GM19395 (cell line): ENCODE measurements around the gene ENTR1.

ENCODE experiments used
- ATAC-seq: cut with Tn5 transposase; IDR thresholded peaks from one replicate; pipeline ENCODE4 v1.9.1; 2021; ENCODE audit warnings: mild to moderate bottlenecking, moderate library complexity; ENCODE audit not compliant: unreplicated experiment

ENTR1 gene

GRCh38 chr9:136363106-136363948 is 47.1 kb downstream of the ENTR1 start, which contains the start of gene DNLZ:
Gene DNLZ (minus strand): TSS chr9:136363744. CDS start chr9:136363714, 30 bp downstream.
- peak; percentile 74 for ATAC-seq

DNA sequence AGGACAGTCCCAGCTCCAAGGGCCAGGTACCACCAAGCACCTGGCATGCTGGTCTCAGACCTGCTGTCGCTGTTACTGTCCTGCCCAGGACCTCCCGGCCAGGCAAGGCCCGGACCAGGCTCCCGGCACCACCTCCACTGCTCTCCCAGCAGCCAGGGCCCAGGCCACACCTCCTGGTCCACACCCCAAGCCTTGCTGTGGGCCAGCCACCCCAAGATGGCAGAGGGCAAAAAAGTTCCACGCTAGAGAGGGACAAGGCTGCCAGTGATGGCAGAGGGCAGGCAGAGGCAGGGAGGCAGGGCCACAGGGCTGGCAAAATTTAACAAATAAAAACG is 48.0 kb downstream of the ENTR1 start:
- no peak for ATAC-seq

DNA sequence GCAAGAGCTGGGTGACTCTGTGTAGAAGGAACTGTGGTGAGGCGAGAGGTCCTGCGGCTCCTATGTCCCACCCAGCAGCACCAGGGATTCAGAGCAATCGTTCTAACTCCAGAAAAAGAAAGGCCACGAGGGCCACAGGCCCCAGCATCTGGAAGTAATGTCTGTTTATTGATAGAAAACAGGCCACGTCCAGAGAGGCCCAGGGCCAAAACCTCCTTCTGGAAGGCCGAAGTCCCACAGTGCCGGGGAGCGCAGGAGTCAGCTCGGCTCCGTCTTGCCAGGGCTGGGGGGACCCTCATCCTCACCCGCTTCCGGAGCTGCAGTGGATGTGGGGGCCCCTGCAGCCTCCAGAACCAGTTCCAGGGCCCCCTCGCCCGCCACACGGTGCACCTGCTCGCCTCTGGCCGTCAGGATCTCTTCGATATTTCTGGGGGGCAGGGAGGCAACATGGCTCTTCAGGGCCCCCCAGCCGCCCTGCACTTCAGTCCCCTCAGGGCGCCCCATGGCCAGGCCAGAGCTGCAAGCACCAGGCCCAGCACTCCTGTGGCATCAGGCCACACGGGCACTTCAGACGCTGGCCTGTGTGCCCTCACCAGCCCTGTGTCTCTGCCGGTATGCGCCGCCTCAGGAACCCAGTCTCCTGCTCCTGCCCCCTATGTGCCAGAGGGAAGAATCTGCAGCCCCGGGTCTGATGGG is 48.5 kb downstream of the ENTR1 start:
- no peak for ATAC-seq

- no peak for ATAC-seq
These were observed 49.2 kb downstream of the ENTR1 start for GRCh38 chr9:136361047-136361753.

DNA sequence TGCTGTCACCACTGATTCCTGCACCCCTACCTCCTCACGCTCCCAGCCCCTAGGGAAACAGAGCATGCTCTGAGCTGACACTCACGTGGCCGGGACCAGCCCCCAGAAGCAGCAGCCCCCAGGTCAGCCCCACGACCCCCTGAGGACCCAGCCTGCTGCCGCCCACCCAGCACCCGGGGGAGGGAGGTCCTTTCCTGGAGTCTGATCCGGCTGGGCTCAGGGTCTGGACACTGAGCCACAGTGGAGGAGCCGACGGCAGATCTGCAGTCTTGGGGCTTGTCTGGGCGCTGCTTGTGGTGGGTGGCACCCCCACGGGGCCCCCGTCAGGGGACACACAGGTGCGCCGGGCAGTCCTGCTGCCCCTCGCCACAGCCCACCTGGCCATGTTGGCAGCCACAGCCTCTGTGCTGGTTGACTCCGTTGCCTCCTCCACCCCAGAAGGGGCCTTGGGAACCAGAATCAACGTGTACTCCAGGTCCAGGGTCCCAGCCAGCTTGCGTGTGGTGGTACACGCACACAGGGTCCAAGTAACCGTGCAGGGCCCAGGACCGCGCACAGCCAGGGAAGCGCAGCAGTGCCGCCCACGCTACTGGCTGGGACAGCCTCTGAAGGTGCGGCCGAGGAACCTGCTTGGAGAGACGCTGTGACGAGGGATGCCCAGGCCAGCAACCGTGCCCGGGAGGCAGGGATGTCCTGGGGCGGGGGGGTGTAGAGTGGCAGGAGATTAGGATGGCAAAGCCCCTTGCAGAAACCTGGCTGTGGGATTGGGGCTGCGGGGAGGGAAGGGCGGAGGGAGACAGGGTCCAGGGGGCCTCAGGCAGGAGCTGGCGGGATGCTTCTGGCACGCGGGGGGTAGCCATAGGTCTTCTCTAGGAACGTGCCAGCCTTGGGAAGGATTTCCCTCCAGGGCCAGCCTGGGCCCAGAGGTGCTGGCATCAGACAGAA is 50.4 kb downstream of the ENTR1 start:
- ATAC-seq: no peak

GRCh38 chr9:136358888-136359287 is 51.5 kb downstream of the ENTR1 start:
- no peak for ATAC-seq

- no peak for ATAC-seq
These were observed 52.4 kb downstream of the ENTR1 start for GRCh38 chr9:136358016-136358415.

DNA sequence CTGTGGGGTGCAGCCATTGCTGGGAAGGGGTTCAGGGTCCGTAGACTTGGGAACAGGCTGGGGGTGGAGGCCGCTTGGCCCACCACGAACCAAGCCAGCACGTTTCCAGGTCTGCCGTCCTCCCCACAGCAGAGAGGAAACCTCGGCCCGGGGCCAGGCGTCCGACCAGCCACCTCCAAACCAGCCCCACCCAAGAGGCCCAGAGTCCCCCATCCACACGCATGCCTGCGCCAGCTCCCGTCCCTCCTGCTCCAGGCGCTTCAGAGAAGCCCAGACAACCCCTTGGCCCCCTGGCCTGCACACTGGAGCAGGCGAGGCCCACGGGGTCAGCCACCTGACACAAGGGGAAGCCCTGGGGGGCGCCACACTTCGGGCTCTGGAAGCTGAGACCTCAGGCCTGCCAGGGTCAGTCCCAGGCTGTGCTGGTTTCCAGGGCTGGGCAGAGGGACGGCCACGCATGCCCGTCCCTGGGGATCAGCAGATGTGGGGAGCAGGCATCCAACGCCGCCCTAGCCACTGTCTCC is 53.1 kb downstream of the ENTR1 start:
- no peak for ATAC-seq

- no peak for ATAC-seq
These were observed 54.5 kb downstream of the ENTR1 start for GRCh38 chr9:136355616-136356557.

- ATAC-seq: no peak
These were observed 55.8 kb downstream of the ENTR1 start for GRCh38 chr9:136354592-136355085.

GRCh38 chr9:136353757-136354488 is 56.5 kb downstream of the ENTR1 start:
- no peak for ATAC-seq

DNA sequence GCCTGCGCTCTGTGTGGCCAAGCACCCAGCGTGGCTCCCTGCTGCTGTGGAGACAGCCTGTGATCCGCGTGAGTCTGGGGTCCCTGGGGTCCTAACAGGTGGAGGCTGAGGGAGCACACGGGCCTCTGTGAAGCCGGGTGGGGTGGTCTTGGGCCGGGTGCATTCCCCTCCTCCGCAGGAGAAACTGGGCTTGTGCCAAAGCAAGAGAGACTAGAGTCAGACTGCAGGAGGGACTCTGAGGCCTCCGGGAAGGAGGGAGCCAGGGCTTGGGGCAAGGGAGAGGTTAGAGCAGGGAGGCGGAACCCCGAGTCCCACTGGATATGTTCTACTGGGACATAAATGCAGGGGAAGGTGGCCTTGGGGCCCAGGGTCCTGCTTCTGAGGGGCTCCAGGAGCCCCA is 57.3 kb downstream of the ENTR1 start:
- no peak for ATAC-seq

- no peak for ATAC-seq
These were observed 57.7 kb downstream of the ENTR1 start for GRCh38 chr9:136352682-136353081.
